NB4 (cell line): ENCODE measurements around the gene MXD4.

ENCODE experiments used
- DNase-seq: peaks from one replicate; pipeline ENCODE4 v3.0.0; 2010; ENCODE audit warnings: low read depth
- H3K4me3 ChIP-seq: one replicate; pipeline ENCODE4 v1.5.1; 2011; ENCODE audit warnings: mild to moderate bottlenecking, low read depth, low read length, moderate library complexity
- CTCF ChIP-seq: IDR thresholded peaks from one replicate; pipeline ENCODE4 v1.5.1; 2012; ENCODE audit warnings: low read depth, low read length
- MAX ChIP-seq: IDR thresholded peaks from 2 replicates; pipeline ENCODE4 v1.6.1; 2011; ENCODE audit warnings: low read depth, low read length
- MYC ChIP-seq: IDR thresholded peaks from 2 replicates; pipeline ENCODE4 v1.6.1; 2011; ENCODE audit warnings: low read depth, low read length
- POLR2A ChIP-seq: IDR thresholded peaks from 2 replicates; pipeline ENCODE4 v1.6.1; 2011; ENCODE audit warnings: mild to moderate bottlenecking; ENCODE audit not compliant: insufficient read length; ENCODE audit errors: extremely low read depth

Gene MXD4

DNA sequence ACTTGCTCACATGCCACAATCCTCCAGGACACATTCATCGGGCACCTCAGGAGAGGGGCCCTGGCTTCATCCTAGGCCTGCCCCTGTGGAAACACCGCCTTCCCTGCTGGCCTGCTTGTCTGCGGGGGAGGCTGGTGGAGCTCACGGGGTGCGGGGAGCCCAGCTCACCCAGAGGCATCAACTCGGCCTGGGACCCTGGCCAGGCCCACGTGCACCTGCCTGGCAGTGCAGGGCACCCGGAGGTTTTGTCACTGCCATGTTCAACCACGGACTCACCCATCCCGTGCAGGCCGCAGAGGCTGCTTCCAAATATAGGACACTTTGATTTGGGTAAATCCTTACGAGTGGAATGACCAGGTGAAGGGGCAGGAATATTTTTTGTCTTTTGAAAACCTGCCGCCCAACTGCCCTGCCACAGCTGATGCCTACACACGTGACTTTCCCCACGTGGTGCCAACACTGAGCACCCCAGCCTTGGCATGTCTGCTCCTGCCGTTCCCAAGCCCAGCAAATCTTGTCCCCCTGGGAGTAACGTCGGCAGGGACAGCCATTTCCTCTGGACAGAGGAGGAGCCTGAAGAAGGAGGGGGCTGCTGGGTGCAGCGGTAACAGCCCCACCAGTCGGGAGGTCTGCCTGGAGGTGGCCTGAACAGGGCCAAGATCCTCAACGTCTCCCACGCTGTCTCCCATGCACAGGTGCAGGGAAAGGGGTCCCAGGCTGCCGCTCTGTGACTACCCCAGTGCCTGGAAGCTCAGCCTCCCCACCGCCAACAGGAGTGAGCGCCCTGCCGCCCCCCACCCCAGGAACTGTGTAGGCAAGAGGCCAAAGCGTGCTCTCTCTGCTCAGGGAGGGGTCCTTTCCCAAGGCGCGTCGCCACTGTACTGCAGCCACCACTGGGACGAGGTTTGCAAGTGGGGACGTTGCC is 8.5 kb downstream of the MXD4 start:
- no peak for TF ChIP-seq POLR2A
- no peak for TF ChIP-seq CTCF
- no peak for TF ChIP-seq MAX
- no peak for TF ChIP-seq MYC
- no peak overlapping the region for H3K4me3 ChIP-seq
- DNase-seq, result no peak

GRCh38 chr4:2252530-2253091 is 9.3 kb downstream of the MXD4 start:
- no peak overlapping the region for H3K4me3 ChIP-seq
- DNase-seq, result no peak
- TF ChIP-seq CTCF (no peak), MAX (no peak), MYC (no peak), POLR2A (no peak)

DNA sequence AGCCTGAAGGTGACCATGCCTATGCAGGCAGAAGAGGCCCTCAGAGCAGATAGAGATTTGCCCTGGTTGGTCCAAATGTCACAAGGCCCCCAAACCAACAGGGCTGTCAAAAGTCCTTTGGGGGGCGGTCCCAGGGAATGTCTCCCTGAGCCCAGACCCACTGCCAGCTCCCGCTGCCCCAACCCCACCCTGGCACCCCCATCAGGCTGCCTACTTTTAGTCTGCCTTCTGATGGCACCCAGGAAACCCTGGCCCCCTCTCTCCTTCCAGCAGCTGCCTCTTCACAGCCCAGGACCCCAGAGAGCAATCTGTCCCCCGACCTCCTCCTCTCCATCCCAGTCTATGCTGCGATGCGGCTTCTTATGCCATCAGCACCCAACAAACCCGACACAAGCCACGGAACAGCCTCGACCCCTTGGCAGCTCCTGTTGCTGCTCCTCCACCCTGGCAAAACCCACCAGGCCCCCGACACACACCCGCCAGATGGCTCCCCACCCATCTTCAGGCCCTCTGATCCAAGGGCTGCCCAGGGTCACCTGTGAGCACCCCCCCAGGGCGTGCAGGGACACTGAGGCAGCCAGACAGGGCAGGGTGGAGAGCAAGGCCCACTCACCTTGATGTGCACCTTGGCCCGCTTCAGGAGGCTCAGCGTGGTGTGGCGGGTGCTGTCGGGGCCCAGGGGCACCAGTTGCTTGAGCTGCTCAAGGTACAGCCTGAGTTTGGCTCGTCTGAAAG is 9.9 kb downstream of the MXD4 start:
- no peak for DNase-seq
- no peak for TF ChIP-seq MAX
- TF ChIP-seq CTCF, result no peak
- no peak for TF ChIP-seq POLR2A
- TF ChIP-seq MYC, result no peak
- no peak overlapping the region for H3K4me3 ChIP-seq

GRCh38 chr4:2251073-2251794 is 10.7 kb downstream of the MXD4 start:
- H3K4me3 ChIP-seq, result no peak overlapping the region
- no peak for TF ChIP-seq CTCF
- no peak for TF ChIP-seq MAX
- TF ChIP-seq POLR2A, result no peak
- TF ChIP-seq MYC, result no peak
- DNase-seq, result no peak

- no peak for DNase-seq
- TF ChIP-seq MAX, result no peak
- TF ChIP-seq CTCF, result no peak
- no peak for TF ChIP-seq POLR2A
- no peak for TF ChIP-seq MYC
- H3K4me3 ChIP-seq, result no peak overlapping the region
These were observed 11.4 kb downstream of the MXD4 start for GRCh38 chr4:2250357-2251072.
